Fibroblast of skin of scalp (primary cell): ENCODE results near the gene FOXK1.
"Not testable (repeated sequence)": the region's sequence is repeated elsewhere in the genome, so short reads cannot be mapped to it uniquely, and the experiment has no call there.

Experiments
- DNase-seq: peaks from one replicate; pipeline ENCODE4 v3.0.0-alpha.2; 2013

Gene FOXK1

GRCh38 chr7:4667776-4668509 is 14.2 kb upstream of the FOXK1 start:
- peak; percentile 100 for DNase-seq

GRCh38 chr7:4668510-4668847 is 13.6 kb upstream of the FOXK1 start:
- no peak for DNase-seq

GRCh38 chr7:4670791-4671190 is 11.3 kb upstream of the FOXK1 start:
- no peak for DNase-seq

DNA sequence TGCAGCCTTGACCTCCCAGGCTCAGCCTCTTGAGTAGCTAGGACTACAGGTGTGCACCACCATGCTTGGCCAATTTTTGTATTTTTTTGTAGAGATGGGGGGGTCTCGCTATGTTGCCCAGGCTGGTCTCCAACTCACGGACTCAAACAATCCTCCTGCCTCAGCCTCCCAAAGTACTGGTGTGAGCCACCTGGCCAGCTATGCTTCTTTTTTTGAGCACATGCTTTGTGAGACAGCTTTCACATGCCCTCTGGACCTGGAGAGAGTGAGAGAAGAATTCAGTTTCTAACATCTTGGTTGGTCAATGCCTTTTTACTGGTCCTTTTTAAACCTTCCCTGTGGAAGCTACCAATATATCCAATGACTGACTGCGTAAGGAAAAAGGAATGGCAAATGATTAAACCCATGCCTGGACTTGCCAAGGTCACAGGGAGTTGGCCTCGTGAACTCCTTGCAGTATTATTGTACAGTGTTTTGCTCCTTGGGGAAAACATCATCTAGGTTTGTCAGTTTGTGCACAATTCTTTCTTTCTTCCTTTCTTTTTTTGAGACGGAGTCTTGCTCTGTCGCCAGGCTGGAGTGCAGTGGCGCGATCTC is 6.2 kb upstream of the FOXK1 start:
- DNase-seq: no peak

GRCh38 chr7:4677518-4677917 is 4.6 kb upstream of the FOXK1 start:
- DNase-seq: not testable (repeated sequence)

- no peak for DNase-seq
Observed at GRCh38 chr7:4681218-4681851, 760 bp upstream of the FOXK1 start.

- no peak for DNase-seq
Observed at GRCh38 chr7:4682621-4683042, 537 bp downstream of the FOXK1 start.

- no peak for DNase-seq
Observed at GRCh38 chr7:4683043-4683883, 1.2 kb downstream of the FOXK1 start.

DNA sequence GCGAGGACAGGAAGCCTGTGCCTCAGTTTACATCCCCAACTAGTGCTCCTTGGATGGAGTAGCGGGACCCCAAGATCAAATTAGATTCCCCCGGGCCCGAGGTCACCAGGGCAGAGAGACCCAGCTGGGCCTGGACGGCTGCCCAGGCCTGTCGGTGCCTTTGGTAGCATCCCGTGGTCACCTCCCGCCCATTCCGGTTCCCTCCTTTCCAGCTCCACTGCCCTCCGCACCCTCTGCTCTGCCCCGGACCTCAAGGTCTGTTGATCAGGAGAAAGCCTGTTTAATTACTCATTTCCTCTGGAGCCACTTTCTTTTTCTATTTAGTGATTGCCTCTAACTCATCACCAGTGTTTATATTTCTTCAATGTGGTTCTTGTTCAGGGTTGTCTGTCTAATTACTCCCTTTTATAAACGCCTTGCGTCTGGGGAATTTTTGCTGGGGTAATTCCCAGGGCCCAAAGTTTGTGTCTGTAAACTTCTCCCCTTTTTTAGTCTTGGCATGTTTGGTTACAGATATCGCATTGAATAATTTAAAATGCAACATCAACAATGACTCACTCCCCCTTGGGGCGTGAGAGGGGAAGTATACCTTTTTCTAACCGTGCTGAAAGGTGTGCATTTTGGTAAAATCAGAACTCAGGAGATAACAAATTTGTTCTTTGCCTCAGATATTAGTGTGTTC is 1.9 kb downstream of the FOXK1 start:
- DNase-seq: peak; percentile 51

GRCh38 chr7:4684846-4685245 is 2.8 kb downstream of the FOXK1 start:
- no peak for DNase-seq

- not testable (repeated sequence) for DNase-seq
Observed at GRCh38 chr7:4685676-4686075, 3.6 kb downstream of the FOXK1 start.

DNA sequence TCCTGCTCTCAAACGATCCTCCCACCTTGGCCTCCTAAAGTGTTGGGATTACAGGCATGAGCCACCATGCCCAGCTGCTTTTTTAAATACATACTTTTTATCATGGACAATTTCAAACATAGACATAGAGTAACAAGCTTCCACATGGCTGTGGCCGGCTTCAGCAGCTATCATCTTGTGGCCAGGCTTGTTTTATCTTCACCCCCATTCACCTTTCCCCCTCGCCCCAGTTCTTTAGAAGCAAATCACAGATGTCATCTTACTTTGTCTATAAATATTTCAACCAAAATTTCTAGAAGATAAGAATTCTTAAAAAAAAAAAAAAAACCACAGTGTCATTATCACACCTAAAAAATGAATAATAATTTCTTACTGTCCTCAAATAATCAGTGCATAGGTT is 5.9 kb downstream of the FOXK1 start:
- DNase-seq: no peak

DNA sequence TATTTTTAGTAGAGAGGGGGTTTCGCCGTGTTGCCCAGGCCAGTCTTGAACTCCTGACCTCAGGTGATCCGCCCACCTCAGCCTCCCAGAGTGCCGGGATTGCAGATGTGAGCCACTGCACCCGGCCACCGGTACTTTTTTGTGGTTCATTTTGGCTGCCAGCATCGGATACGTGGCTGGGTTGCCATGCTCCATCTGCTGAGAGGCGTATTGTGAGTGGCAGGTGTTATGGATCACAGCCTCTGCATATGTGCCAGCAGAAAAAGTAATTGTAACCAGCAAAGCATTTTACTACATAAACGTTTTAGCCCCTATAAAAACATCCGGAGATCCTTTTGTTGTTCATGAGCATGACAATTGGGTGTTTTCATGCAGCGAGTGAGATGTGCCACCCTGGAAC is 7.1 kb downstream of the FOXK1 start:
- no peak for DNase-seq

DNA sequence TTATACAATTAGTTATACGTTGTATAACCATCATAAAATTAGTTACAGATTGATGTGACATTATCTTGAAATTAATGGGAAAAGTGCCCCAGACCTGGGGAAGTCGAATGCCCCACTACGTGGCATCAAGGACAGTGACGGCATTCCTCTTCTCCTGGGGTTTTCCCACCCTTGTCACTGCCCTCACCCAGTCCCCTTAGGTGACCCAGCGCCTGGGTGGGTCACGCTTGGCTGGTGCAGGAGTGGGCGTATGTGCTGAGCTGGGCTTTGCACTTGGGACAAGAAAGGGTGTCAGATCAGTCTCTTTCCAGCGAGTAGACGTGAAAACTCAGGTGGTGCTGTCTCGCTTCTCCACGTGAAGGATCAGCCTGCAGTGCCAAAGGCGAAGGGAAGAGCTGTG is 7.6 kb downstream of the FOXK1 start:
- no peak for DNase-seq

DNA sequence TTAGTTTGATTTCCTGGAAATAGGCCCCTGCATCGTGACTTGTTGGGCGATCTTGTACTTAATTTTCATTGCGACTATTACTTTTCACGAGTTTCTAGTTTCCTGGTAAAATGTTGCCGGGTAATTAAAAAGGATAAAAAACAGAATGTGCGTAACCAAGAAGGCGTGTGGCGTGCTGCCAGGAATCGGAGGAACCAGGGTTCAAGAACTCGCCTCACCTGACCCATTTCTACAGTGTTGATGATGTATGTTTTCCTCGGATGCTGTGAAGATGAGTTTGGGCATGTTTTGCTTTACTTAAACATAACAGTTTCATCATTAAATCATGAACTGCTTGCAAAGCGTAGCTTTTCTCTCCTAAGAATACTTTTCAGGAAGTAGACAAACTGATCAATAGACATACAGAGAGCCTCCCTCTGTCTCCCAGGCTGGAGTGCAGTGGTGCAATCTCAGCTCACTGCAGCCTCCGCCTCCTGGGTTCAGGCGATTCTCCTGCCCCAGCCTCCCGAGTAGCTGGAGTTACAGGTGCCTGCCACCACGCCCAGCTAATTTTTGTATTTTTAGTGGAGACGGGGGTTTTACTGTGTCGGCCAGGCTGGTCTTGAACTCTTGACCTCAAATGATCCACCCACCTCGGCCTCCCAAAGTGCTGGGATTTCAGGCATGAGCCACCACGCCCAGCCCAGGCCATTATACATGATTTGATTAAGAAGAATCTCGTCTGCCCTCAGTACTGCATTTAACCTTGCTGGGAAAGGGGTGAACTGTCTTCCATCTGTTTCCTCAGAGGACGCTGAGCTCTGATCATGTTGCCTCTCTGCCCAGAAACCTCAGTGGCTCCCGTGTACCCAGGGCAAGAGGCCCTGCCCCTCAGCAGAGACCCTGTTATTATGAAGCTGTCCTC is 9.1 kb downstream of the FOXK1 start:
- no peak for DNase-seq

DNA sequence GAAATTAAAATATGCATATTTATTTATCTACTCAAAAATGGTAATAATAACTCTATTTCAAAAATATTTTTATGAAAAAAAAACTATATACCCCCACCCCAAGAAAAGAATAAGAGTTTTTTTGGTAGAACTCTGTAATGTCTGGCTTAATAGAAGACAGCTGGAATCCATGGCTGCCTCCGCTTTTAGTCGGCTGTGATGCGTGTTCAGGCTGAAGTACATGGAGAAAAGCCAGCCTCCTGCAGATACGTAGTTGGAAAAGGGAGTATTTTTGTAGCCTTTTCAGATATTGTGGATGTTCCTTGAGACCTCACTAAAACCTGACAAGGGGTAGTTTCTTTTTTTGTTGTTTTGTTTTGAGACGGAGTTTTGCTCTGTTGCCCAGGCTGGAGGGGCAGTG is 10.0 kb downstream of the FOXK1 start:
- DNase-seq: no peak

GRCh38 chr7:4692622-4693021 is 10.5 kb downstream of the FOXK1 start:
- not testable (repeated sequence) for DNase-seq

- DNase-seq: no peak
Observed at GRCh38 chr7:4693152-4693551, 11.1 kb downstream of the FOXK1 start.

- no peak for DNase-seq
Observed at GRCh38 chr7:4693749-4694148, 11.7 kb downstream of the FOXK1 start.

GRCh38 chr7:4694305-4694704 is 12.2 kb downstream of the FOXK1 start:
- no peak for DNase-seq

DNA sequence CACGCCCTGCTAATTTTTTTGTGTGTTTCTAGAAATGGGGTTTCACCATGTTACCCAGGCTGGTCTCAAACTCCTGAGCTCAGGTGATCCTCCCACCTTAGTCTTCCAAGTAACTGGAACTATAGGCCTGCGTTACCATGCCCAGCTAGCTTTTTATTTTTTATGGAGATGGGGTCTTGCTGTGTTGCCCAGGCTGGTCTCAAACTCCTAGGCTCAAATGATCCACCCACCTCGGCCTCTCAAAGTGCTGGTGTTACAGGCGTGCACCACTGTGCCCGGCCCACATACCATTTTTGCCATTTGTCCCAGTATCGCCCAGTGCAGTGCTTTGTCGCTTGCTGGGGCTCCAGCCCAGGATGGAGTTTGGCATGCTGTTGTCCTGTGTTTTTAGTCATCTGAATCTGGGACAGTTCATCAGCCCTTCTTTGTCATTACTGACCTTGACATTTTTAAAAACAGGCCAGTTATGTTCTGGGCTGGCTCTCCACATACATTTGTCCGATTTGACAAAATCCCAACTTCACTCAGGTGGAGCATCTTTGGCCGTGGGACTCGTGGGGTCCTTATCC is 16.7 kb downstream of the FOXK1 start:
- no peak for DNase-seq
